Measurements from ENCODE around the gene AHRR.
"Not testable (repeated sequence)": the region's sequence is repeated elsewhere in the genome, so short reads cannot be mapped to it uniquely, and the experiment has no call there.

The AHRR gene

GRCh38 chr5:406041-406440, 84.5 kb downstream of the AHRR start:
- Histone ChIP-seq H3K9me3 (no peaks in the 10 kb centered on the region), H3K4me1 (peaks cover 1% of the 10 kb centered on the region; the same call in 1 of the 2 replicates), H3K27me3 (ENCODE audit: low read depth) (no peaks in the 10 kb centered on the region), H3K4me3 (no peak overlapping the region), H3K36me3 (replicated peaks) (no peaks in the 10 kb centered on the region)
- in situ Hi-C loops (cut with MboI; ENCODE audit: low sequenced_read_pairs): no loop called here
- no peak for DNase-seq (ENCODE audit: low spot score in 2 of 2)

- no peak overlapping the region for H3K4me3 ChIP-seq
- 0 out of 2 replicates have a peak, but pooled peaks cover 3% of the 10 kb centered on the region for H3K36me3 ChIP-seq (replicated peaks)
- no peaks in the 10 kb centered on the region for H3K27me3 ChIP-seq (ENCODE audit: low read depth)
- no peaks in the 10 kb centered on the region for H3K9me3 ChIP-seq
- peaks cover 6% of the 10 kb centered on the region; the same call in 1 of the 2 replicates for H3K4me1 ChIP-seq
- DNase-seq (ENCODE audit: low spot score in 2 of 2): no peak
- in situ Hi-C loops (cut with MboI; ENCODE audit: low sequenced_read_pairs): no loop called here
Measured at GRCh38 chr5:407051-407450, 85.5 kb downstream of the AHRR start.

GRCh38 chr5:407801-408268, 86.3 kb downstream of the AHRR start:
- in situ Hi-C loops (cut with MboI; ENCODE audit: low sequenced_read_pairs): no loop called here

GRCh38 chr5:410911-411517, 89.5 kb downstream of the AHRR start:
- H3K36me3 ChIP-seq (replicated peaks): 0 out of 2 replicates have a peak, but pooled peaks cover 3% of the 10 kb centered on the region
- H3K4me1 ChIP-seq: peaks cover 6% of the 10 kb centered on the region; the same call in 1 of the 2 replicates
- in situ Hi-C loops (cut with MboI; ENCODE audit: low sequenced_read_pairs): no loop called here
- no peaks in the 10 kb centered on the region for H3K9me3 ChIP-seq
- H3K27me3 ChIP-seq (ENCODE audit: low read depth): no peaks in the 10 kb centered on the region
- peak in 1 of 2 experiments; percentile 3 for DNase-seq (ENCODE audit: low spot score in 2 of 2)
- H3K4me3 ChIP-seq: no peak overlapping the region

More at GRCh38 chr5:407801-408268, 86.3 kb downstream of the AHRR start:
- Histone ChIP-seq H3K36me3 (replicated peaks) (0 out of 2 replicates have a peak, but pooled peaks cover 3% of the 10 kb centered on the region), H3K4me3 (no peak overlapping the region), H3K4me1 (peaks cover 6% of the 10 kb centered on the region; the same call in 1 of the 2 replicates), H3K27me3 (ENCODE audit: low read depth) (no peaks in the 10 kb centered on the region), H3K9me3 (no peaks in the 10 kb centered on the region)
- no peak for DNase-seq (ENCODE audit: low spot score in 2 of 2)

- no peak for DNase-seq (ENCODE audit: low spot score in 2 of 2)
- H3K36me3 ChIP-seq (replicated peaks): 0 out of 2 replicates have a peak, but pooled peaks cover 3% of the 10 kb centered on the region
- peaks cover 6% of the 10 kb centered on the region; the same call in 1 of the 2 replicates for H3K4me1 ChIP-seq
- in situ Hi-C loops (cut with MboI; ENCODE audit: low sequenced_read_pairs): no loop called here
- no peak overlapping the region for H3K4me3 ChIP-seq
- H3K9me3 ChIP-seq: no peaks in the 10 kb centered on the region
- no peaks in the 10 kb centered on the region for H3K27me3 ChIP-seq (ENCODE audit: low read depth)
Measured at GRCh38 chr5:411728-412127, 90.2 kb downstream of the AHRR start.

- DNase-seq (ENCODE audit: low spot score in 2 of 2): peak in 1 of 2 experiments; percentile 57
- in situ Hi-C loops (cut with MboI; ENCODE audit: low sequenced_read_pairs); H3K4me1 ChIP-seq; H3K27me3 ChIP-seq (ENCODE audit: low read depth); H3K36me3 ChIP-seq (replicated peaks); H3K4me3 ChIP-seq; H3K9me3 ChIP-seq: not testable (repeated sequence)
Measured at GRCh38 chr5:414991-415927, 93.7 kb downstream of the AHRR start.

GRCh38 chr5:415928-416635, 94.6 kb downstream of the AHRR start:
- Histone ChIP-seq H3K4me3 (no peak overlapping the region), H3K27me3 (ENCODE audit: low read depth) (no peaks in the 10 kb centered on the region), H3K9me3 (no peaks in the 10 kb centered on the region), H3K4me1 (peaks cover 4% of the 10 kb centered on the region; the same call in 1 of the 2 replicates), H3K36me3 (replicated peaks) (0 out of 2 replicates have a peak, but pooled peaks cover 3% of the 10 kb centered on the region)
- DNase-seq (ENCODE audit: low spot score in 2 of 2): no peak
- in situ Hi-C loops (cut with MboI; ENCODE audit: low sequenced_read_pairs): no loop called here

GRCh38 chr5:416636-416960, 95.1 kb downstream of the AHRR start:
- Histone ChIP-seq H3K9me3 (no peaks in the 10 kb centered on the region), H3K36me3 (replicated peaks) (no peaks in the 10 kb centered on the region), H3K4me3 (no peak overlapping the region), H3K4me1 (no peaks in the 10 kb centered on the region), H3K27me3 (ENCODE audit: low read depth) (no peaks in the 10 kb centered on the region)
- in situ Hi-C loops (cut with MboI; ENCODE audit: low sequenced_read_pairs): no loop called here
- DNase-seq (ENCODE audit: low spot score in 2 of 2): no peak

GRCh38 chr5:417301-418161, 96.0 kb downstream of the AHRR start:
- Histone ChIP-seq H3K4me1 (no peaks in the 10 kb centered on the region), H3K4me3 (no peak overlapping the region), H3K36me3 (replicated peaks) (no peaks in the 10 kb centered on the region), H3K9me3 (no peaks in the 10 kb centered on the region), H3K27me3 (ENCODE audit: low read depth) (no peaks in the 10 kb centered on the region)
- in situ Hi-C loops (cut with MboI; ENCODE audit: low sequenced_read_pairs): no loop called here
- no peak for DNase-seq (ENCODE audit: low spot score in 2 of 2)

GRCh38 chr5:418162-419121, 96.9 kb downstream of the AHRR start:
- Histone ChIP-seq H3K36me3 (replicated peaks) (no peaks in the 10 kb centered on the region), H3K27me3 (ENCODE audit: low read depth) (no peaks in the 10 kb centered on the region), H3K9me3 (no peaks in the 10 kb centered on the region), H3K4me3 (no peak overlapping the region), H3K4me1 (no peaks in the 10 kb centered on the region)
- no peak for DNase-seq (ENCODE audit: low spot score in 2 of 2)
- in situ Hi-C loops (cut with MboI; ENCODE audit: low sequenced_read_pairs): no loop called here

GRCh38 chr5:419970-420369, 98.5 kb downstream of the AHRR start:
- in situ Hi-C loops (cut with MboI; ENCODE audit: low sequenced_read_pairs): no loop called here
- DNase-seq (ENCODE audit: low spot score in 2 of 2): no peak
- H3K36me3 ChIP-seq (replicated peaks): no peaks in the 10 kb centered on the region
- no peaks in the 10 kb centered on the region for H3K27me3 ChIP-seq (ENCODE audit: low read depth)
- no peaks in the 10 kb centered on the region for H3K4me1 ChIP-seq
- H3K9me3 ChIP-seq: no peaks in the 10 kb centered on the region
- H3K4me3 ChIP-seq: no peak overlapping the region

GRCh38 chr5:420632-421286, 99.2 kb downstream of the AHRR start:
- Histone ChIP-seq H3K4me3 (no peak overlapping the region), H3K36me3 (replicated peaks) (no peaks in the 10 kb centered on the region), H3K9me3 (no peaks in the 10 kb centered on the region), H3K4me1 (no peaks in the 10 kb centered on the region), H3K27me3 (ENCODE audit: low read depth) (no peaks in the 10 kb centered on the region)
- in situ Hi-C loops (cut with MboI; ENCODE audit: low sequenced_read_pairs): no loop called here
- DNase-seq (ENCODE audit: low spot score in 2 of 2): no peak

All from HAP-1 (cell line).